Keratinocyte (primary cell): ENCODE results near the gene HSD11B2. TPM values are rescaled to one million over a fixed set of nuclear protein-coding genes. Genes with fewer than 3 reads are reported as not detected.

Source experiments
- DNase-seq: peaks from one replicate; pipeline ENCODE4 v3.0.0-alpha.2; 2011; ENCODE audit warnings: low read depth, missing footprints, low spot score
- FAIRE-seq: peaks from 2 replicates; lab custom pipeline; 2011; peaks lifted over from hg19 to GRCh38; lab: Jason Lieb, UNC
- H2AFZ ChIP-seq: 2 replicates; pipeline ENCODE4 v1.6.0; 2012; ENCODE audit warnings: low read length, control low read depth, inconsistent platforms; ENCODE audit not compliant: control insufficient read depth
- H3K27ac ChIP-seq: 2 replicates; pipeline ENCODE4 v1.5.1; 2011; ENCODE audit warnings: low read length; ENCODE audit not compliant: control insufficient read depth, insufficient read depth
- H3K27me3 ChIP-seq: 3 replicates; pipeline ENCODE4 v1.6.0; 2011; ENCODE audit warnings: low read length; ENCODE audit not compliant: control insufficient read depth, insufficient read depth; ENCODE audit errors: extremely low read depth
- H3K36me3 ChIP-seq, 2 experiments: 2 replicates in 1 of 2; 3 replicates in 1 of 2; pipeline ENCODE4 v1.5.1; 2011; ENCODE audit warnings: low read length in 2 of 2, mild to moderate bottlenecking in 1 of 2; ENCODE audit not compliant: control insufficient read depth in 2 of 2, insufficient read depth in 2 of 2; ENCODE audit errors: extremely low read depth in 1 of 2
- H3K4me1 ChIP-seq: 3 replicates; pipeline ENCODE4 v1.5.1; 2011; ENCODE audit warnings: low read length; ENCODE audit not compliant: control insufficient read depth, insufficient read depth; ENCODE audit errors: extremely low read depth
- H3K4me2 ChIP-seq: 3 replicates; pipeline ENCODE4 v1.6.0; 2011; ENCODE audit warnings: low read depth, low read length; ENCODE audit not compliant: control insufficient read depth, insufficient read depth; ENCODE audit errors: extremely low read depth
- H3K4me3 ChIP-seq, 3 experiments: fragments of 200-600 bp in 1 of 3; sonication (generic) in 1 of 3; 2 replicates in 2 of 3; 3 replicates in 1 of 3; pipeline ENCODE4 v1.5.1; 2011 to 2016; ENCODE audit warnings: low read length in 3 of 3, mild to moderate bottlenecking in 3 of 3, control low read depth in 2 of 3, inconsistent platforms in 1 of 3, low read depth in 1 of 3, mixed read lengths in 1 of 3, mixed run types in 1 of 3, moderate library complexity in 1 of 3; ENCODE audit not compliant: control insufficient read depth in 2 of 3, insufficient read depth in 2 of 3; ENCODE audit errors: extremely low read depth in 1 of 3
- H3K79me2 ChIP-seq: 2 replicates; pipeline ENCODE4 v1.6.0; 2012; ENCODE audit warnings: low read length; ENCODE audit not compliant: control insufficient read depth, insufficient read depth
- H3K9ac ChIP-seq: 3 replicates; pipeline ENCODE4 v1.6.0; 2011; ENCODE audit warnings: low read length; ENCODE audit not compliant: control insufficient read depth, insufficient read depth; ENCODE audit errors: extremely low read depth
- H3K9me1 ChIP-seq: 3 replicates; pipeline ENCODE4 v1.6.0; 2011; ENCODE audit warnings: low read length; ENCODE audit not compliant: control insufficient read depth, insufficient read depth; ENCODE audit errors: extremely low read depth
- H3K9me3 ChIP-seq: 2 replicates; pipeline ENCODE4 v1.5.1; 2012; ENCODE audit warnings: low read depth, low read length; ENCODE audit not compliant: control insufficient read depth
- H4K20me1 ChIP-seq: 3 replicates; pipeline ENCODE4 v1.6.0; 2011; ENCODE audit warnings: low read length; ENCODE audit not compliant: control insufficient read depth, insufficient read depth; ENCODE audit errors: extremely low read depth
- CTCF ChIP-seq, 3 experiments: IDR thresholded peaks in 1 of 3; conservative IDR thresholded peaks in 1 of 3; optimal IDR thresholded peaks in 1 of 3; 2 replicates in 2 of 3; 3 replicates in 1 of 3; pipeline versions ENCODE3 to v1.5.1; 2011; ENCODE audit warnings: low read length in 3 of 3, mild to moderate bottlenecking in 3 of 3, moderate library complexity in 2 of 3, control low read depth in 1 of 3, inconsistent platforms in 1 of 3; ENCODE audit not compliant: insufficient read depth in 2 of 3; ENCODE audit errors: extremely low read depth in 1 of 3
- EZH2 ChIP-seq: IDR thresholded peaks from one replicate; pipeline ENCODE4 v1.6.1; 2012; ENCODE audit warnings: inconsistent platforms, mild to moderate bottlenecking, low read length, moderate library complexity
- dilution Hi-C: fragments of 300-500 bp; cut with MboI; formaldehyde crosslinking; loops from one replicate; pipeline ENCODE4 v1.7.0; 2020; ENCODE audit warnings: low sequenced_read_pairs; ENCODE audit not compliant: extremely low pct_ligation_motif_present
- polyA plus RNA-seq, 5 experiments: library from polyadenylated mRNA; depleted of rRNA in 3 of 5; stranded (reverse) in 3 of 5; stranded (forward) in 1 of 5; unstranded in 1 of 5; fragments of >200 nt; gene quantifications; 1 replicate in 1 of 5; 2 replicates in 3 of 5; 3 replicates in 1 of 5; pipeline versions ENCODE4 v1.2.1 to v1.2.3, GENCODE V29; 2011 to 2012; ENCODE audit warnings: missing spikeins in 2 of 5, low read depth in 1 of 5, low replicate concordance in 1 of 5

The HSD11B2 gene
- polyA plus RNA-seq, 1 donor (not counting 4 experiments of a cell fraction or from before 2014, with no cell fraction given), result 0.93 TPM

- Histone ChIP-seq H4K20me1 (peaks cover 10% of the 10 kb centered on the region), H3K36me3 (peaks cover 0 to 1% of the 10 kb centered on the region in 2 experiments), H3K4me1 (peaks cover 12% of the 10 kb centered on the region), H3K4me3 (peak overlapping the region in 1 of 3 experiments; percentile 59), H3K9ac (no peak overlapping the region), H2AFZ (no peak overlapping the region), H3K4me2 (peak overlapping the region; percentile 74), H3K27me3 (peaks cover 18% of the 10 kb centered on the region), H3K9me1 (no peaks in the 10 kb centered on the region), H3K79me2 (no peaks in the 10 kb centered on the region), H3K9me3 (no peaks in the 10 kb centered on the region), H3K27ac (no peak overlapping the region)
- TF ChIP-seq CTCF (optimal IDR thresholded peaks at IDR 0.05 in 1 of 3, IDR thresholded peaks at IDR 0.05 in 1 of 3, conservative IDR thresholded peaks at IDR 0.05 in 1 of 3; ENCODE audit: extremely low read depth in 1 of 3, insufficient read depth in 2 of 3, low read length in 3 of 3), result no peak
- TF ChIP-seq EZH2, result no peak
- FAIRE-seq (no peak), DNase-seq (no peak)
- dilution Hi-C loops, result no loop called here
These were observed 1.0 kb downstream of the HSD11B2 start for GRCh38 chr16:67431775-67432505.

GRCh38 chr16:67432506-67432890 lies 1.6 kb downstream of the HSD11B2 start:
- Histone ChIP-seq H3K27ac (no peak overlapping the region), H3K36me3 (peaks cover 0 to 3% of the 10 kb centered on the region in 2 experiments), H3K27me3 (peaks cover 18% of the 10 kb centered on the region), H3K9ac (no peak overlapping the region), H3K9me3 (no peaks in the 10 kb centered on the region), H3K4me3 (no peak overlapping the region), H3K4me1 (peaks cover 12% of the 10 kb centered on the region), H3K4me2 (no peak overlapping the region), H2AFZ (no peak overlapping the region), H4K20me1 (peaks cover 10% of the 10 kb centered on the region), H3K9me1 (no peaks in the 10 kb centered on the region), H3K79me2 (no peaks in the 10 kb centered on the region)
- no peak for FAIRE-seq
- DNase-seq, result no peak
- dilution Hi-C loops, result no loop called here
- TF ChIP-seq CTCF (optimal IDR thresholded peaks at IDR 0.05 in 1 of 3, IDR thresholded peaks at IDR 0.05 in 1 of 3, conservative IDR thresholded peaks at IDR 0.05 in 1 of 3; ENCODE audit: extremely low read depth in 1 of 3, insufficient read depth in 2 of 3, low read length in 3 of 3), result no peak
- no peak for TF ChIP-seq EZH2
